Measurements from ENCODE around the gene CHAC1.

GRCh38 chr15:40978562-40978961 lies 25.3 kb downstream of the CHAC1 start:
- TF ChIP-seq POLR2AphosphoS5 (IDR thresholded peaks at IDR 0.05) (no peak), EP300 (conservative IDR thresholded peaks at IDR 0.05; ENCODE audit: poor library complexity, severe bottlenecking) (no peak), CTCF (IDR thresholded peaks at IDR 0.05; ENCODE audit: poor library complexity, severe bottlenecking) (no peak), EZH2 (IDR thresholded peaks at IDR 0.05; ENCODE audit: borderline replicate concordance, insufficient read depth, low read length, poor library complexity, severe bottlenecking) (no peak), SMC3 (conservative IDR thresholded peaks at IDR 0.05; ENCODE audit: poor library complexity) (no peak), RAD21 (conservative IDR thresholded peaks at IDR 0.05) (no peak), REST (IDR thresholded peaks at IDR 0.05; ENCODE audit: borderline replicate concordance) (no peak)

All from neural cell (in vitro differentiated cells).